Thyroid gland (tissue), 4 donors: ENCODE measurements around the gene HID1. TPM values are rescaled to one million over a fixed set of nuclear protein-coding genes. Genes with fewer than 3 reads are reported as not detected.

ENCODE experiments used
- DNase-seq, 2 donors: peaks; one replicate each; pipeline ENCODE4 v3.0.0-alpha.2; 2019
- H3K27ac ChIP-seq, 3 donors: fragments of 200-600 bp; sonication (generic); 1 replicate in 2 of 3; 2 replicates in 1 of 3; pipeline ENCODE4 v1.5.1; 2016 to 2019; ENCODE audit warnings: mild to moderate bottlenecking in 1 of 3, moderate library complexity in 1 of 3
- H3K27me3 ChIP-seq: fragments of 200-600 bp; sonication (generic); one replicate; pipeline ENCODE4 v1.5.1; 2019
- H3K36me3 ChIP-seq, 2 donors: fragments of 200-600 bp; sonication (generic); one replicate each; pipeline ENCODE4 v1.5.1; 2016 to 2019
- H3K4me1 ChIP-seq, 2 donors: fragments of 200-600 bp; sonication (generic); one replicate each; pipeline ENCODE4 v1.5.1; 2017 to 2019
- H3K4me3 ChIP-seq, 3 donors: fragments of 200-600 bp; sonication (generic); replicated peaks in 1 of 3; 1 replicate in 2 of 3; 2 replicates in 1 of 3; pipeline ENCODE4 v1.5.1; 2016; ENCODE audit warnings: mild to moderate bottlenecking in 1 of 3
- H3K9me3 ChIP-seq: fragments of 200-600 bp; sonication (generic); one replicate; pipeline ENCODE4 v1.5.1; 2017
- POLR2A ChIP-seq, 2 donors: fragments of 450-650 bp; IDR thresholded peaks; one replicate each; pipeline ENCODE4 v1.6.1; 2017; ENCODE audit warnings: antibody characterized with exemption in 2 of 2, mild to moderate bottlenecking in 2 of 2, moderate library complexity in 1 of 2
- WGBS, 2 donors: methylation state at CpG; one replicate each; pipeline ENCODE4 v1.1.5; 2017; 5-methylcytosine and 5-hydroxymethylcytosine counted together
- intact Hi-C: fragments of 100-400 bp; cut with DNase I; formaldehyde crosslinking; loops from one replicate; pipeline ENCODE4 v1.15.1; 2023
- total RNA-seq, 4 donors: library from RNA; depleted of rRNA; stranded (reverse); fragments of >200 nt; gene quantifications; one replicate each; pipeline ENCODE4 v1.2.3, GENCODE V29; 2016
- TF ChIP-seq, protein P1 (sequence below), 6 experiments: fragments of 200-600 bp in 3 of 6; fragments of 450-650 bp in 3 of 6; sonication (generic) in 3 of 6; IDR thresholded peaks; one replicate each; pipeline ENCODE4 v1.5.1; 2016 to 2019; ENCODE audit warnings: antibody characterized with exemption in 6 of 6, mild to moderate bottlenecking in 2 of 6, inconsistent platforms in 1 of 6, moderate library complexity in 1 of 6

HID1 gene
- total RNA-seq, 4 donors from 2014 or later = 19.4 to 27.4 (median 21.3) TPM

DNA sequence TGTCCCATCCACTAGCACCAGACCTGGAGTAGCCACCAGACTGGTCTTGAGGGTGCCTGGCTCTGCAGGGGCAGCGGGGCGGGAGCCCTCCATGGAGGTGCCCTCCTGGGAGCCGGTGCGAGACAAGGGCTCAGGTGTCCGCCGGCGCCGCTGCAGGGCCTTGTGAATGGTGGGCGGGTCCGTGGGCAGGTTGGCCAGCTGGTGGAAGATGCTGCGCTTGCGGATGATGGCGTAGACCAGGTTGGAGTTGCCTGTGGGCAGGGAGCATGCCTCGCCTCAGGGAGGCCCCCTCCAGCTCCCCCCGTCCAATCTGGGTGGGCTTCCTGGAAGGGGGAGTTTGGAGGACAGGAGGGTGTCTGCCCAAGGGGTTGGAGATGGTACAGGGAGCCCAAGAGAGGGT, 18.4 kb downstream of the HID1 start:
- Histone ChIP-seq H3K27me3 (no peaks in the 10 kb centered on the region), H3K27ac (no peak overlapping the region), H3K4me3 (no peak overlapping the region), H3K36me3 (no peaks in the 10 kb centered on the region), H3K4me1 (no peaks in the 10 kb centered on the region), H3K9me3 (no peaks in the 10 kb centered on the region)
- 88 to 94% methylated on average over 5 to 15 of the region's 15 CpGs for WGBS, 2 donors
- intact Hi-C loops = no loop called here
- DNase-seq = no peak
- TF ChIP-seq POLR2A (IDR thresholded peaks at IDR 0.05) = no peak
- TF ChIP-seq, protein P1, sequence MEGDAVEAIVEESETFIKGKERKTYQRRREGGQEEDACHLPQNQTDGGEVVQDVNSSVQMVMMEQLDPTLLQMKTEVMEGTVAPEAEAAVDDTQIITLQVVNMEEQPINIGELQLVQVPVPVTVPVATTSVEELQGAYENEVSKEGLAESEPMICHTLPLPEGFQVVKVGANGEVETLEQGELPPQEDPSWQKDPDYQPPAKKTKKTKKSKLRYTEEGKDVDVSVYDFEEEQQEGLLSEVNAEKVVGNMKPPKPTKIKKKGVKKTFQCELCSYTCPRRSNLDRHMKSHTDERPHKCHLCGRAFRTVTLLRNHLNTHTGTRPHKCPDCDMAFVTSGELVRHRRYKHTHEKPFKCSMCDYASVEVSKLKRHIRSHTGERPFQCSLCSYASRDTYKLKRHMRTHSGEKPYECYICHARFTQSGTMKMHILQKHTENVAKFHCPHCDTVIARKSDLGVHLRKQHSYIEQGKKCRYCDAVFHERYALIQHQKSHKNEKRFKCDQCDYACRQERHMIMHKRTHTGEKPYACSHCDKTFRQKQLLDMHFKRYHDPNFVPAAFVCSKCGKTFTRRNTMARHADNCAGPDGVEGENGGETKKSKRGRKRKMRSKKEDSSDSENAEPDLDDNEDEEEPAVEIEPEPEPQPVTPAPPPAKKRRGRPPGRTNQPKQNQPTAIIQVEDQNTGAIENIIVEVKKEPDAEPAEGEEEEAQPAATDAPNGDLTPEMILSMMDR (IDR thresholded peaks at IDR 0.05) = no peak

DNA sequence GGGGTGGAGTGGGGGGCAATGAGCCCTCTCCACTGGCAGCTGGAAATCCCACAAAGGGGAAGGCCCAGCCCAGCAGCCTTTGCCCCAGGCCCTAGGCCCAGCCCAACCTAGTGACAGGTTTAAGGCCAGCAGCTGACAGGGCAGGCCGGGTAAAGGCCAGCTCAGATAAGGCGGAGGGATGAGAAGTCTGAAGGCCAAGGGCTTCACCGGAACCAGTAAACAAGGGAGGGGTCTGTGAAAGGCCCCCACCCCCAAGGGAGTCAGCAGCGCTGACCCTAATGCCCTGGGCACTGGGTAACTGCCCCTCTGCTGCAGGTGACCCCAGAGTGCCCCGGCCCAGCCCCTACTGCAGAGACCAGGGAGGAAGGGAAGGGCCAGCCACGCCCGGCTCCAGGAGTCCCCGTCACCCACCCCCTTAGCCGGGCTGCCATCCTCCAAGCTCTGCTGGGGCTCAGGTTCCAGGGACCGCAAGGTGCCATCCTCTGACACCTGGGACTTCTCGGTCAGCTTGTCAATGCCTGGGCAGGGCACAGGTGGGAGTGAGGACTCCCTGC, 19.3 kb downstream of the HID1 start:
- TF ChIP-seq, protein P1 (IDR thresholded peaks at IDR 0.05) = no peak
- no peak for TF ChIP-seq POLR2A (IDR thresholded peaks at IDR 0.05)
- Histone ChIP-seq H3K36me3 (no peaks in the 10 kb centered on the region), H3K4me1 (no peaks in the 10 kb centered on the region), H3K4me3 (no peak overlapping the region), H3K27ac (no peak overlapping the region), H3K9me3 (no peaks in the 10 kb centered on the region), H3K27me3 (no peaks in the 10 kb centered on the region)
- intact Hi-C loops = no loop called here
- DNase-seq = no peak
- 85 to 87% methylated on average over 4 to 11 of the region's 11 CpGs for WGBS, 2 donors

DNA sequence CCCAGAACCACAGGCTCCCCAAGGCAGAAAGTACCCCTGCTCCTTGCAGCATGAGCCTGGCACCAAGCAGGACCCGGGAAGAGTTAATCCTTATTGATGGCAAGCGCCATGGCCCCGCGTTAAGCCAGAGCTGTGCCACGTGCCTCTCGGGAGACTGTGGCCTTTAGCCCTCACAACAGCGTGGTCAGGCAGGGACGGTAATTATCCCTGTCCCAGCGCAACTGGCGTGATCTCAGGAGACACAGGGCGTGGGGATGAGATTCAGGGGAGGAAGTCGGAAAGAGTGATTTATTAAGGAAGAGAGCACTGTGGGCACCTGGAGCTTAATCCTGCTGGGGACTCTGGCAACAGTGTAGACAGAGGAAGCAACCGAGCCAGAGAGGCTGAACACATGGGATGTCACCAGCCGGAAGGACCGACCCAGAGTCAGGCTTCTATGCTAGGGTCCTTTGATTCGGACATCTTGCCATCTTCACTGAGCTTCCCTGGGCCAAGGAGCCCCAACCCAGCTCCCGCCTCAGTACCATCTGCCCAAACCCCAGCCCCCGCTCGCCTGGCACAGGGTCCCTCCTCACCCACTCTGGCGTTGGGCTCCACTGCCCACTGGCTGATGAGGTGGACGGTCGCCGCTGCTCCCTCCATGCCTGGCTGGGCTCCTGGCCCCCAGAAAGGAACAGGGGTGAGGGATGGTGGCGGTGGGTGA, 20.0 kb downstream of the HID1 start:
- H3K4me3 ChIP-seq = no peak overlapping the region
- H3K27me3 ChIP-seq = no peaks in the 10 kb centered on the region
- intact Hi-C loops = no loop called here
- H3K36me3 ChIP-seq = no peaks in the 10 kb centered on the region
- WGBS, 2 donors = 79 to 92% methylated on average over 20 to 23 of the region's 24 CpGs
- no peak for DNase-seq
- H3K27ac ChIP-seq = no peak overlapping the region
- H3K4me1 ChIP-seq = no peaks in the 10 kb centered on the region
- H3K9me3 ChIP-seq = no peaks in the 10 kb centered on the region
- no peak for TF ChIP-seq POLR2A (IDR thresholded peaks at IDR 0.05)
- TF ChIP-seq, protein P1 (IDR thresholded peaks at IDR 0.05) = no peak

DNA sequence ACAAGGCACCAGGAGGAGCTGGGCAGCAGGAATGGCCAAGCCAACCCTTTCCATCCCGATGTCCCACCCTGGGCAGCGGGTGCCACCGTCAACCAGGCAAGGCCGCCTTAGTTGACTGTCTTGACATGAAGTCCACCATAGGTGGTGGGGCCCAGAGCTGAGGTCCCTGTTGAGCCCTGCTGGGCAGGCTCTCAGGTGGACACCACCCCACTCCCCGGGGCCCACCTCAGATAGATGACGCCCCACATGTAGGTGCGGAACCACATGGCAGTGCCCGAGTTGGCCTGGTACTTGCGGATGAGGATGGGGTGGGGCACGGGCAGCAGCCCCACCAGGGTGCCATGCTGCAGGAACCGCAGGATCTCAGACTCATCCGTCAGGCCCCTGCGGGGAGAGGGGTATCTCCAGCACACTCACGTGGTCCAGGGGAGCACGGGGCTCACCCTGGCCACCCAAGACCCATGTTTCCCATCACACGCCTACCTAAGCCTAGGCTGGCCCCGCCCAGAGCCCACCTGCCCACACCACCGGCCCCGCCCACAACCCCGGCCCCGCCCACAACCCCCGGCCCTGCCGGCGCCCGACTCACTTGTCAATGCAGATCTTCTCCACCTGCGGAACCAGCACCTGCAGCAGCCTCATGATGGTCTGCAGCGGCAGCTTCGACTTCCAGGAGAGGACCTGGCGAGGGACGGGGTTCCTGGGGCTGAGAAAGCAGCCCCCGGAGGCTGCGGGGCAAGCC, 20.7 kb downstream of the HID1 start:
- WGBS, 2 donors = 68 to 82% methylated on average over 11 to 12 of the region's 32 CpGs
- Histone ChIP-seq H3K27me3 (no peaks in the 10 kb centered on the region), H3K27ac (no peak overlapping the region), H3K9me3 (no peaks in the 10 kb centered on the region), H3K36me3 (no peaks in the 10 kb centered on the region), H3K4me3 (no peak overlapping the region), H3K4me1 (no peaks in the 10 kb centered on the region)
- DNase-seq = no peak
- TF ChIP-seq, protein P1 (IDR thresholded peaks at IDR 0.05) = no peak
- TF ChIP-seq POLR2A (IDR thresholded peaks at IDR 0.05) = no peak
- intact Hi-C loops = no loop called here

DNA sequence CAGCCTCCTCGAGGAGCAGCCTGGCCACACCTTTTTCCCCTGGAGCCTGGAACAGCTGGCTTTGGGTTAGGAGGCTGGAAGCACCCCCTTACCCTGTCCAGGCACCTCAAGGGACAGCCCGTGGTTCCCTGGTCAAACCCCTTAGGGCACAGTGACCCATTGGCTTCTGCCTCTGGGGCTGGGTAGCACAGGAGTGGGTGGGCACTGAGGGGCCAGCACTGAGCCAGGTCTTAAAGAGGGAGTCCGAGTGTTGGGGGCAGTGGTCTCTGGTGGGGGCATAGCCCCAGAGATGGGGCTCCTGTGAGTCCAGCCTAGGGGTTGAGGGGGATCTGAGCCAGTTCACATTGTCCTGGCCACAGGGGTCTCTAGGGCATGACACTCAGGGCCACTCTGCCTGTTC, 21.5 kb downstream of the HID1 start:
- 54 to 73% methylated on average over 2 to 3 of the region's 3 CpGs for WGBS, 2 donors
- H3K27ac ChIP-seq = no peak overlapping the region
- DNase-seq = no peak
- H3K36me3 ChIP-seq = no peaks in the 10 kb centered on the region
- no peaks in the 10 kb centered on the region for H3K27me3 ChIP-seq
- TF ChIP-seq, protein P1 (IDR thresholded peaks at IDR 0.05) = no peak
- TF ChIP-seq POLR2A (IDR thresholded peaks at IDR 0.05) = no peak
- no peak overlapping the region for H3K4me3 ChIP-seq
- H3K9me3 ChIP-seq = no peaks in the 10 kb centered on the region
- no peaks in the 10 kb centered on the region for H3K4me1 ChIP-seq
- intact Hi-C loops = no loop called here
